Smooth muscle cell (in vitro differentiated cells): Measurements from ENCODE around the gene NRTN. TPM values are rescaled to one million over a fixed set of nuclear protein-coding genes. Genes with fewer than 3 reads are reported as not detected.

Experiments used
- DNase-seq: peaks from one replicate; lab custom pipeline; 2025; ENCODE audit not compliant: unreplicated experiment; lab: John Stamatoyannopoulos, UW
- H2AFZ ChIP-seq: fragments of 200-600 bp; sonication (generic); 2 replicates; pipeline ENCODE4 v1.6.0; 2016; ENCODE audit warnings: antibody characterized with exemption, low read depth, mild to moderate bottlenecking
- H3F3A ChIP-seq: fragments of 200-600 bp; sonication (generic); 2 replicates; pipeline ENCODE4 v1.6.0; 2017; ENCODE audit warnings: antibody characterized with exemption, low read depth
- H3K27ac ChIP-seq: fragments of 200-600 bp; sonication (generic); 2 replicates; pipeline ENCODE4 v1.5.1; 2016; ENCODE audit warnings: low read depth, mild to moderate bottlenecking
- H3K27me3 ChIP-seq: fragments of 200-600 bp; sonication (generic); 2 replicates; pipeline ENCODE4 v1.6.1; 2016; ENCODE audit warnings: low read depth, mild to moderate bottlenecking
- H3K36me3 ChIP-seq: fragments of 200-600 bp; sonication (generic); 2 replicates; pipeline ENCODE4 v1.5.1; 2016; ENCODE audit warnings: low read depth
- H3K4me1 ChIP-seq: fragments of 200-600 bp; sonication (generic); 2 replicates; pipeline ENCODE4 v1.5.1; 2016; ENCODE audit warnings: low read depth
- H3K4me2 ChIP-seq: fragments of 200-600 bp; sonication (generic); 2 replicates; pipeline ENCODE4 v1.6.0; 2016; ENCODE audit warnings: mild to moderate bottlenecking
- H3K4me3 ChIP-seq: fragments of 200-600 bp; sonication (generic); 2 replicates; pipeline ENCODE4 v1.5.1; 2016; ENCODE audit warnings: mild to moderate bottlenecking
- H3K79me2 ChIP-seq: fragments of 200-600 bp; sonication (generic); 2 replicates; pipeline ENCODE4 v1.6.0; 2016; ENCODE audit warnings: low read depth, mild to moderate bottlenecking
- H3K9ac ChIP-seq: fragments of 200-600 bp; sonication (generic); 2 replicates; pipeline ENCODE4 v1.6.0; 2016; ENCODE audit warnings: low read depth
- H3K9me3 ChIP-seq: fragments of 200-600 bp; sonication (generic); replicated peaks from 2 replicates; pipeline ENCODE4 v1.5.1; 2016; ENCODE audit warnings: low read depth
- H4K20me1 ChIP-seq: fragments of 200-600 bp; sonication (generic); 2 replicates; pipeline ENCODE4 v1.6.0; 2016; ENCODE audit warnings: low read depth
- WGBS: methylation state at CpG from one replicate; pipeline ENCODE4 v1.1.7; 2016; ENCODE audit warnings: low lambda C conversion rate; 5-methylcytosine and 5-hydroxymethylcytosine counted together
- polyA plus RNA-seq: library from polyadenylated mRNA; unstranded; fragments of >200 nt; fragmentation: Nextera tagmentation; extraction: Ambion mirVana; gene quantifications from 2 replicates; pipeline ENCODE4 v1.2.1, GENCODE V29; 2016
- total RNA-seq: library from RNA; depleted of rRNA; stranded (reverse); fragments of >200 nt; gene quantifications from 2 replicates; pipeline ENCODE4 v1.2.3, GENCODE V29; 2014
- TF ChIP-seq, protein P1 (sequence below): fragments of 200-600 bp; sonication (generic); IDR thresholded peaks from 2 replicates; pipeline ENCODE4 v1.5.1; 2017; ENCODE audit warnings: borderline replicate concordance, mild to moderate bottlenecking, antibody characterized with exemption; ENCODE audit not compliant: insufficient read depth, poor library complexity, severe bottlenecking

The NRTN gene
- total and polyA plus RNA-seq, 2 experiments from 2014 or later, result 2.2 to 5.4 TPM

DNA sequence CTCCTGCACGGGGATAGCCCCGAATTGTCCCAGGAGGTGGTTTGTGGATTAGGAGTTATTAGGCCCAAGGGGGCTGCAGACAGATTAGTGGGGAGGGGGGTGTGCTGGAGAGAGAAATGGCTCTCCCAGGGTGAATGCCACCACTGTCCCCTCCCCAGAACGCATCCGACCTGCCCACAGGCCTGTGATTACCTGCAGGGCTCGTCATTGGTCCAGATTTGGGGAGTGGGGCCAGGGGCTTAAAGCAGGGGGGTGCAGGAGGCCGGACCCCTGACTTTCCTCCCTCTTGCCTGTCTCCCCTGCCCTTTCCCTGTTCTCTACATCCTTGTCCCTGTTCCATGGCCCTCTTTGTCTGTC is 1.2 kb downstream of the NRTN start:
- Histone ChIP-seq H3K27me3 (peaks cover 10% of the 10 kb centered on the region), H3K36me3 (no peaks in the 10 kb centered on the region), H3K9me3 (no peaks in the 10 kb centered on the region), H4K20me1 (no peaks in the 10 kb centered on the region), H3K27ac (no peak overlapping the region), H3K4me3 (no peak overlapping the region), H2AFZ (no peak overlapping the region), H3K79me2 (no peaks in the 10 kb centered on the region), H3K4me2 (no peak overlapping the region), H3F3A (peaks cover 12% of the 10 kb centered on the region), H3K4me1 (no peaks in the 10 kb centered on the region), H3K9ac (no peak overlapping the region)
- TF ChIP-seq, protein P1, sequence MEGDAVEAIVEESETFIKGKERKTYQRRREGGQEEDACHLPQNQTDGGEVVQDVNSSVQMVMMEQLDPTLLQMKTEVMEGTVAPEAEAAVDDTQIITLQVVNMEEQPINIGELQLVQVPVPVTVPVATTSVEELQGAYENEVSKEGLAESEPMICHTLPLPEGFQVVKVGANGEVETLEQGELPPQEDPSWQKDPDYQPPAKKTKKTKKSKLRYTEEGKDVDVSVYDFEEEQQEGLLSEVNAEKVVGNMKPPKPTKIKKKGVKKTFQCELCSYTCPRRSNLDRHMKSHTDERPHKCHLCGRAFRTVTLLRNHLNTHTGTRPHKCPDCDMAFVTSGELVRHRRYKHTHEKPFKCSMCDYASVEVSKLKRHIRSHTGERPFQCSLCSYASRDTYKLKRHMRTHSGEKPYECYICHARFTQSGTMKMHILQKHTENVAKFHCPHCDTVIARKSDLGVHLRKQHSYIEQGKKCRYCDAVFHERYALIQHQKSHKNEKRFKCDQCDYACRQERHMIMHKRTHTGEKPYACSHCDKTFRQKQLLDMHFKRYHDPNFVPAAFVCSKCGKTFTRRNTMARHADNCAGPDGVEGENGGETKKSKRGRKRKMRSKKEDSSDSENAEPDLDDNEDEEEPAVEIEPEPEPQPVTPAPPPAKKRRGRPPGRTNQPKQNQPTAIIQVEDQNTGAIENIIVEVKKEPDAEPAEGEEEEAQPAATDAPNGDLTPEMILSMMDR, result no peak
- 33% methylated on average over 6 of the region's 6 CpGs for WGBS
- DNase-seq, result no peak

DNA sequence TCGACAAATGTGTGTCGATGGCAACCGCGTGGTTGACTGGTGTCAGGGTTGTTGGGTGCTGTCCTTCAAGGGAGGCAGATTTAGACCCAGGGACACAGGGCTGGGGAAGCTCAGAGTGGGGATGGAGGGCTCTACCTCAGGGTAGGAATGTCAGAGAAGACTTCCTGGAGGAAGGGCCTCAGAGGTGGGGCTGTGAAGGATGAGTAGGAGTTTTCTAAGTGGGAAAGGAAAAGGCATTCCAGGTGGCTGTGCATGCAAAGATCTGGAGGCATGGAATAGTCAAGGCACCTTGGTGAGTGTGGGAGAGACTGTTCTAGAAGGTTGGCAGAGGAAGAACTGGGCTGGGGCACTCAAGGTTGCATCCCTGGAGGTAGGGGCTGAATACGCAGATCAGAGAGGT is 2.0 kb downstream of the NRTN start:
- Histone ChIP-seq H3K4me1 (no peaks in the 10 kb centered on the region), H3F3A (peaks cover 12% of the 10 kb centered on the region), H3K27me3 (peaks cover 10% of the 10 kb centered on the region), H4K20me1 (no peaks in the 10 kb centered on the region), H2AFZ (no peak overlapping the region), H3K4me2 (no peak overlapping the region), H3K79me2 (no peaks in the 10 kb centered on the region), H3K4me3 (no peak overlapping the region), H3K27ac (no peak overlapping the region), H3K9me3 (no peaks in the 10 kb centered on the region), H3K9ac (no peak overlapping the region), H3K36me3 (no peaks in the 10 kb centered on the region)
- TF ChIP-seq, protein P1, result no peak
- 95% methylated on average over 5 of the region's 5 CpGs for WGBS
- no peak for DNase-seq

DNA sequence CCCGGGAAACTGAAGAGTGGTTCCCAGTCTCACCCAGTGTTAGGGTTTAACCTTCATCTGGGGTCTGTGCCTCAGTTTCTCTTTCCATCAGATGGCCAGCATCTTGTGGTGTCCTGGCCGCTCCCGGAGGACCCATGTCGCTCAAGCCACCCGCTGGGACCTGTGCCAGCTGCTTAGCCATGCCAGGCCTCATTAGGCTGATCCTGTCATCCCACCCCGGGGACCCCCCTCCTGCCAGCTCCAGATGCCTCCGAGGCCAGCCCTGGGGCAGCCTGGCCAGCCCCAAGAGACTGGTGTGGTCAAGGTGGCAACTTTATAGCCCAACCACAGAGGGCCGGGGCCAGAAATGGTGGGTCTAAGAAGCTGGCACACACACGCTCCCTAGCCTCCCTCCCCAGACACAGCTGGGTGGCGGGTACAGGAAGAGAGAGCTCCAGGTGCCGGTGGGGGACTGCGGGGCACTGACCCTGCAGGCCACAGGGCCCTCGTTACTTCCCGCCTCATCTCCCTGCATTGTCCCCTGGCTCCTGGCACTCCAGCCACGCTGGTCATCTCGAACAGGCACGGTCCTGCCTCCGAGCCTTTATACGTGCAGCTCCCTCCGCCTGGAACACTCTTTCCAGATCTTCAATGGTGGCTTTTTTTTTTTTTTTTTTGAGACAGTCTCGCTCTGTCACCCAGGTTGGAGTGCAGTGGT is 3.4 kb downstream of the NRTN start:
- no peak overlapping the region for H3K27ac ChIP-seq
- H3F3A ChIP-seq, result peaks cover 11% of the 10 kb centered on the region
- no peak overlapping the region for H2AFZ ChIP-seq
- H3K9me3 ChIP-seq, result no peaks in the 10 kb centered on the region
- H3K9ac ChIP-seq, result no peak overlapping the region
- H3K4me1 ChIP-seq, result no peaks in the 10 kb centered on the region
- no peak overlapping the region for H3K4me2 ChIP-seq
- H3K4me3 ChIP-seq, result no peak overlapping the region
- 95% methylated on average over 21 of the region's 21 CpGs for WGBS
- TF ChIP-seq, protein P1, result no peak
- H3K79me2 ChIP-seq, result no peaks in the 10 kb centered on the region
- DNase-seq, result no peak
- peaks cover 10% of the 10 kb centered on the region for H3K27me3 ChIP-seq
- H4K20me1 ChIP-seq, result no peaks in the 10 kb centered on the region
- no peaks in the 10 kb centered on the region for H3K36me3 ChIP-seq

DNA sequence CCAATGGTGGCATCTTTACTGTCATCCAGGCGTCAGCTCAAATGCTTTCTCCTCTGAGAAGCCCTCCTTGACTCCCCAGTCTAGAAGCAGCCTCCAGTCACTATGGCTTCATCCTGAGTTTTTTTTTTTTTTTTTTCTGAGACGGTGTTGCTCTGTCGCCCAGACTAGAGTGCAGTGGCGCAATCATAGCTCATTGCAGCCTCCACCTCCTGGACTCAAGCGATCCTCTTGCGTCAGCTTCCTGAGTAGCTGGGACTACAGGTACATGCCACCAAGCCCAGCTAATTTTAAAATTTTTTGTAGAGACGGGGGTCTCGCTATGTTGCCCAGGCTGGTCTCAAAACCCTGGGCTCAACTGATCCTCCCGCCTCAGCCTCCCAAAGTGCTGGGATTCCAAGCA is 4.2 kb downstream of the NRTN start:
- TF ChIP-seq, protein P1, result no peak
- Histone ChIP-seq H3K36me3 (no peaks in the 10 kb centered on the region), H3K79me2 (no peaks in the 10 kb centered on the region), H3F3A (peaks cover 5% of the 10 kb centered on the region), H3K4me1 (no peaks in the 10 kb centered on the region), H3K27ac (no peak overlapping the region), H3K4me2 (no peak overlapping the region), H2AFZ (no peak overlapping the region), H3K9me3 (no peaks in the 10 kb centered on the region), H4K20me1 (no peaks in the 10 kb centered on the region), H3K4me3 (no peak overlapping the region), H3K27me3 (peaks cover 10% of the 10 kb centered on the region), H3K9ac (no peak overlapping the region)
- DNase-seq, result no peak
- WGBS, result 90% methylated on average over 9 of the region's 9 CpGs
